Aorta (tissue), 5 donors: Measurements from ENCODE around the gene TBC1D16. TPM values are rescaled to one million over a fixed set of nuclear protein-coding genes. Genes with fewer than 3 reads are reported as not detected.
A peak's percentile ranks its signal among the peaks of the same experiment; 100 is the strongest.

Experiments
- ATAC-seq: fragments of 200-7000 bp; cut with Tn5 transposase; one replicate; pipeline ENCODE4 v1.9.1; 2022; ENCODE audit warnings: moderate library complexity; ENCODE audit not compliant: low FRiP score
- DNase-seq, 2 donors: peaks; one replicate each; pipeline ENCODE4 v3.0.0-alpha.2; 2020
- H3K27ac ChIP-seq, 2 donors: one replicate each; pipeline ENCODE4 v1.5.1; 2013; ENCODE audit warnings: low read length in 2 of 2, mild to moderate bottlenecking in 2 of 2, moderate library complexity in 2 of 2, control low read depth in 1 of 2, inconsistent platforms in 1 of 2, low read depth in 1 of 2
- H3K27me3 ChIP-seq, 2 donors: one replicate each; pipeline ENCODE4 v1.6.1; 2013; ENCODE audit warnings: control low read depth in 1 of 2, low read length in 1 of 2, mild to moderate bottlenecking in 1 of 2, moderate library complexity in 1 of 2; ENCODE audit not compliant: insufficient read depth in 2 of 2, control insufficient read depth in 1 of 2
- H3K36me3 ChIP-seq, 2 donors: one replicate each; pipeline ENCODE4 v1.6.1; 2013; ENCODE audit warnings: control low read depth in 1 of 2, low read length in 1 of 2, mild to moderate bottlenecking in 1 of 2; ENCODE audit not compliant: insufficient read depth in 2 of 2, control insufficient read depth in 1 of 2
- H3K4me1 ChIP-seq, 2 donors: one replicate each; pipeline ENCODE4 v1.6.1; 2013; ENCODE audit warnings: low read length in 2 of 2, control low read depth in 1 of 2, mild to moderate bottlenecking in 1 of 2, moderate library complexity in 1 of 2; ENCODE audit not compliant: insufficient read depth in 2 of 2, control insufficient read depth in 1 of 2
- H3K4me3 ChIP-seq, 2 donors: one replicate each; pipeline ENCODE4 v1.5.1; 2013; ENCODE audit warnings: low read length in 2 of 2, control low read depth in 1 of 2, mild to moderate bottlenecking in 1 of 2
- H3K9me3 ChIP-seq: one replicate; pipeline ENCODE4 v1.6.1; 2013; ENCODE audit warnings: mild to moderate bottlenecking, low read length; ENCODE audit not compliant: control insufficient read depth
- WGBS, 2 donors: extraction: QIAGEN DNeasy Blood & Tissue Kit; methylation state at CpG; one replicate each; pipeline ENCODE4 v1.1.7; 2013; 5-methylcytosine and 5-hydroxymethylcytosine counted together
- intact Hi-C, 2 donors: fragments of 100-400 bp; cut with DNase I; formaldehyde crosslinking; loops; one replicate each; pipeline versions ENCODE4 v1.14.2 to v1.15.0; 2022
- polyA plus RNA-seq, 2 donors: library from polyadenylated mRNA; stranded (reverse); fragments of 200-250 nt; gene quantifications; one replicate each; pipeline ENCODE4 v1.2.3, GENCODE V29; 2013
- total RNA-seq, 2 donors: library from RNA; stranded (reverse); fragmentation: NEBNext Ultra II Directional; extraction: Animal tissue kit (Norgen Biotek cat#: 25700); gene quantifications; one replicate each; pipeline ENCODE4 v1.2.1, GENCODE V29; 2021
- donor health status: healthy with polysubstance abuse.
- donor health status: Bipolar disorder and iron deficiency.
- donor health status: DM: no; HTN: no; CAD: no.
- donor health status: DM: no; HTN: no; CAD: no.
- donor health status: DM: yes; HTN: yes; CAD: no.

Gene TBC1D16
- total and polyA plus RNA-seq, 4 donors = 6.4 to 43.6 (median 27.7) TPM

DNA sequence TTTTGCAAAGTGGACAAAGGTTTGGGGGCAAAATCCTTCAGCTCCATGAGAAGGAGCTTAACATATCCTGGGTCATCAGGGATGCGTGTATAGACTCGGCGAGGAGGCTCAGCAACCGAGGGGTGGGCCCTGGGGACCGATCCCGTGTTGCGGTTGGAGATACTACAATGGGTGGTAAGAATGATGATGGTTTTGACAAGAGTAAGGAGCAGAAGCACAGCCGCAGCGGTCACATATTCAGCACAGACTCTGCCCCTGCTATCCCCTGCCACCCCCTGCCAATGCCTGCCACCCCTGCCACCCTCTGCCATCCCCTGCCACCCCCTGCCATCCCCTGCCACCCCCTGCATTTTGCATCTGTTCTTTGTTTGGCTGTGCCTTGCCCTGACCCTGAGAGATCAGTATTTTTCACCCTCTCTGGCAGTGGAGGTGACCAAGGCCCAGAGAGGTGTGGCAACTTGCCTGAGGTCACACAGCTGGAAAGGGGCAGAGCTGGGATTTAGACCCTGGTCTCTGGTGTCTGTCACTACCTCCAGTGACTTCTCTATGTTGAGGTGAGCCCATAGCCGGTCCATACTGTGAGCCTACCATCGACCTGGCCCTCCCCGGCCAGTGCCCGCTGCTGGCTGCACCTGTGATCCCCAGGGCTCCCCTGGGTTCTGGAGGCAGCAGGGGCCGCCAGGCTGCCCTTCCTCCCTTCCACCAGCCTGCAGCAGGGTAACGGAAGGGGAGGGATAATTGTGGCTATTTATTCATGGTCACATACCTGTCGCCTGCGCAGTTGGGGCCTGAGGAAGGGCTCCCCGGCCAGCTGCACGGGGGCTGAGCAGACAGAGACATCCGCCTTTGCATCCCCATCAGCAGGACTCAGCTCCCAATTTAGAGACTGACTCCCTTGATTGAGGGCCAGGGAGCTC is 121.5 kb downstream of the TBC1D16 start:
- DNase-seq = peak in 1 of 2 donors; percentile 48
- no peaks in the 10 kb centered on the region for H3K4me1 ChIP-seq
- intact Hi-C loops = no loop called here
- no peak for ATAC-seq
- no peaks in the 10 kb centered on the region for H3K9me3 ChIP-seq
- 85 to 89% methylated on average over 19 to 20 of the region's 20 CpGs for WGBS, 2 donors
- no peaks in the 10 kb centered on the region for H3K27me3 ChIP-seq
- H3K4me3 ChIP-seq = no peak overlapping the region
- H3K36me3 ChIP-seq = no peaks in the 10 kb centered on the region
- no peak overlapping the region for H3K27ac ChIP-seq

DNA sequence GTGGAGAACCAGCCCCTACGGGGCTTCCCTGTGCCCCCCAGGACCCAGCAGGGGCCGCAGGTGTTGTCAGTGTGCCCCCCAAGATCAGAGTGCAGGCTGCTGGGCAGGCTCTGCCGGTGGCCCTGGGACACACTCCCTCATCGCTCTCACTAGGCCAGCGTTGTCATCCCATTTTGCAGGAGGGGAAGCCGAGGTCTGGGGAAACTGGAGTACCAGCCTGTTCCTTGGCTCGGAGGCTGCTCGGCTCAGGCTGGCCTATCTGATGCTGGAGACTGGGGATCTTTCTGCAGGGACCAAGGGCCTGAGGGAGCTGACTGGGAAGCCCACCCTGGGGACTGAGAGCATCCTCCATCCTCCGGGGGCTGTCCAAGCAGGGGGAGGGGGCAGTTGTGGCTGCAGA is 122.2 kb downstream of the TBC1D16 start:
- no peaks in the 10 kb centered on the region for H3K4me1 ChIP-seq
- no peaks in the 10 kb centered on the region for H3K27me3 ChIP-seq
- intact Hi-C loops = no loop called here
- ATAC-seq (no peak), DNase-seq (peak in 1 of 2 donors; percentile 55)
- no peaks in the 10 kb centered on the region for H3K9me3 ChIP-seq
- H3K4me3 ChIP-seq = no peak overlapping the region
- 92 to 93% methylated on average over 9 of the region's 9 CpGs for WGBS, 2 donors
- H3K27ac ChIP-seq = no peak overlapping the region
- H3K36me3 ChIP-seq = no peaks in the 10 kb centered on the region

DNA sequence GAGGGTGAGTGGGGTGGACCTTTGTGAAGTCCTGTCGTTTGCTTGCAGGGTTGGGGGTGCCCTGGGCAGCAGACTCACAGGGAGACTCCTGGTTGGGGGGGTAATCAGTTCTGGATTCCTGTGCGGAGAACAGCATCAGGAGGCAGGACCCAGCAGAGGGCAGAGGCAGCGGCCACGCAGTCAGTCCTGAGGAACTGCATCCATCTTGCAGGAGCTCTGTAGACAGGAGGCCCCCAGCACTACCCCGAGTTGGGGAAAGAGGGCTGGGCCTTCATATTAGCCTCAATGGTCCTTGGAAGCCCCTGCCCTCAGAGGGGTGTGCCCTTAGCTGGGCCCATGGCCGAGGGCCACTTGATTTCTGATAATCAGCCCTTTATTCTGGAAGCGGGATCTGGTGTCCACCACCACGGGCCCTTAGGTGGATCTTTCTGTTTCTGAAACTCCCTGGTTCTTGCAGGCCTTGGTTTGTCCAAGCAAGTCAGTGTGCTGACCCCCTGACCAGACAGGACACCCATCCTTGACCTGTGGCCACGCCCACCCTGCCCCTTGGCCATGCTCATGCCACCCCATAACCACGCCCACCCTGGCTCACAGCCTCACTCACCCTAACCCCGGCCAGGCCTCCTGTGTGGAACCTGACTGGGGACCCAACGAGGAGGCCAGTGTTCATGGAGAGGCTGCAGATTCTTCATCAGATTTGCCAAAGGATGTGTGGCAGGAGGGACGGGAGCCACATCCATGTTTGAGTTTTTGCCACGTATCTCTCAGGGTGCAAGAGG is 122.9 kb downstream of the TBC1D16 start:
- ATAC-seq = no peak
- intact Hi-C loops = no loop called here
- Histone ChIP-seq H3K4me1 (no peaks in the 10 kb centered on the region), H3K36me3 (no peaks in the 10 kb centered on the region), H3K4me3 (no peak overlapping the region), H3K9me3 (no peaks in the 10 kb centered on the region), H3K27me3 (no peaks in the 10 kb centered on the region), H3K27ac (no peak overlapping the region)
- DNase-seq = peak in 1 of 2 donors; percentile 60
- 92 to 94% methylated on average over 14 of the region's 14 CpGs for WGBS, 2 donors

DNA sequence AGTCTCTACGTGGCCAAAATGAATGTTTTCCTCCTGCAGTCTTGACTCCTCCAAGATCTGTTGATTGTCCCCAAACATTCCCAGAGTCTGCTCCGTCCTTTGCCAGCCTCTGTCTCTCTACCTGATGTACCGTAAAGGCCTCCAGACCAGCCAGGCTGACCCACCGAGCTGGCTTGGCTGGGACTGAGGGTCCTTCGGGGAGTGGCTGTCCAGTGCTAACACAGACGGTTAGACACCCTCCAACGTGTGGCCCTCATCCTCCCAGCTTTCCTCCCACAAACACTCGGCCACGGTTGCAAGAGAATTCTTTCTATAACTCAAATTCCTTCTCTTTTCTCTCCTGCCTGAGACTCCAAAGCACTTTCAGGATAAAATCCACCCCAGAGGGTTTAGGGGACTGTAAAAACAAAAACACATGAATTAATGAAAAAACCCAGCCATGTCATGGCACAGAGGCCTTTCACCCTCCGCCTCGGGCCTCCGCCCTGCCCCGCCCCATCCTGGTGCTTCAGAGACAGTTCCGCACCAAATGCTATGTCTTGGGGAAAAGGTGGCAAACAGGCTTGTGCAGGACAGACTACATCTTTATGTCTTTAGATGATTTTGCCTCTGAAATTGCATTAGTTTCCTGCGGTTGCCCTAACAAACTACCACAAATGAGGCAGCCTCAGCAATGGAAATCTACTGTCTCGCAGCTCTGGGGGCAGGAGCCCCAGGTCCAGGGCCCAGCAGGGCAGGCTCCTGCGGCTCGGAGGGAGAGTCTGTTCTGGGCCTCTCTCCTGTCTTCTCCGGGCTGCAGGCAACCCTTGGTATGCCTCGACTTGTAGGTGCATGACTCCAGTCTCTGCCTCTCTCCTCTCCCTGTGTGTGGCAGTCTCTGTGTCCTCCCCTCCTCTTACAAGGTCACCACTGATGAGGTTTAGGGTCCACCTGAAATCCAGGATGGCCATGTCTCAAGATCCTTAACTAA is 124.0 kb downstream of the TBC1D16 start:
- peak in 1 of 2 donors; percentile 54 for DNase-seq
- H3K27me3 ChIP-seq = no peaks in the 10 kb centered on the region
- 87% methylated on average over 20 of the region's 20 CpGs for WGBS, 2 donors
- H3K4me1 ChIP-seq = no peaks in the 10 kb centered on the region
- intact Hi-C loops = no loop called here
- H3K36me3 ChIP-seq = no peaks in the 10 kb centered on the region
- no peak for ATAC-seq
- H3K27ac ChIP-seq = no peak overlapping the region
- H3K9me3 ChIP-seq = no peaks in the 10 kb centered on the region
- no peak overlapping the region for H3K4me3 ChIP-seq

DNA sequence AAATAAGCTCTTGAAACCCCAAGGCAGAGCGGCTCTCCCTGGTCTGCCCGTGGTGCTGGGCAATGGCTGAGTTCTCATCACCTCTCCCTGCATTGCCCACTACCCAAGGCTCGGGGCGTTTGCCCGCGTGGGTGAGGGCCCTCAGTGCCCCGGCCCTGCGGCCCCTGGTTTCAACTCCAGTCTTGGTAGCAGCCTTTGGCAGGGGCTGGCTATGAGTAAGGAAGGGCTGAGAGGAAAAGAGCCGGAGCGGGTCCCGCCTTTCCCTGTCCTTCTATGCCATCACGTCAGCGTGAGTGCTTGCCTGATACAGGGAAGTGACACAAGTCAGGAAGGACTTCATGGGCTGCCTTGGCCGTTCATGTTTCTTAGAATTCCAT is 124.7 kb downstream of the TBC1D16 start:
- Histone ChIP-seq H3K27ac (no peak overlapping the region), H3K4me3 (no peak overlapping the region), H3K9me3 (no peaks in the 10 kb centered on the region), H3K4me1 (no peaks in the 10 kb centered on the region), H3K27me3 (no peaks in the 10 kb centered on the region), H3K36me3 (no peaks in the 10 kb centered on the region)
- DNase-seq (peak in 1 of 2 donors; percentile 52), ATAC-seq (no peak)
- intact Hi-C loops = no loop called here
- WGBS, 2 donors = 76 to 79% methylated on average over 14 of the region's 14 CpGs

DNA sequence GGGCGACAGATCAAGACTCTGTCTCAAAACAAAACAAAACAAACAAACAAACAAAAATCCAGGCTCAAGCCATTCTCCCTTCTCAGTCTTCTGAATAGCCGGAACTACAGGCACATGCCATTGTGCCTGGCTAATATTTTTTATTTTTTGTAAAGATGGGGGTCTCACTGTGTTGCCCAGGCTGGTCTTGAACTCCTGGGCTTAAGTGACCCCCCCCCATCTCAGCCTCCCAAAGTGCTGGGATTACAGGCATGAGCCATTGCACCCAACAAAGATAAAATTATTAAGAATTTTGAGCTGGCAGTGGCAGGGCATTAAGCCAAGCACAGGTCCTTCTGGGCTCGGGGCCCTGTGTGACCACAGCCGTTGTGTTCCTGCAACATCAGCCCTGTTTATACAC is 126.6 kb downstream of the TBC1D16 start:
- Histone ChIP-seq H3K27ac (no peak overlapping the region), H3K27me3 (peaks cover 0 to 1% of the 10 kb centered on the region in 2 donors), H3K4me1 (no peaks in the 10 kb centered on the region), H3K9me3 (no peaks in the 10 kb centered on the region), H3K4me3 (no peak overlapping the region), H3K36me3 (no peaks in the 10 kb centered on the region)
- DNase-seq (peak in 1 of 2 donors; percentile 4), ATAC-seq (no peak)
- intact Hi-C loops = no loop called here
- 36% methylated on average over 4 of the region's 4 CpGs for WGBS, 2 donors

DNA sequence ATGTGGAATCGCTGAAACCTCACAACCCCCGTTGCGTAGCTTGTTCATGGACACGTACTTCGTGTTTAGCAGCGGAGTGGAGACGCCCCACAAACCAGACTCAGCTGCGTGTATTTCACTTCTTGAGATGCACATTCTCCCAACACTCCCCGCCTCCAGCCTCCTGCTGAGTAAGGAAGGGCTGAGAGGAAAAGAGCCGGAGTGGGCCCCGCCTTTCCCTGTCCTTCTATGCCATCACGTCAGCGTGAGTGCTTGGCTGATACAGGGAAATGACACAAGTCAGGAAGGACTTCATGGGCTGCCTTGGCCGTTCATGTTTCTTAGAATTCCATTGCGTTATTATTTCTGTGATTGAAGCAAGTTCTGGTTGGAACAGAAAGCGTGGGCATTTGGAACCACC is 127.8 kb downstream of the TBC1D16 start:
- intact Hi-C loops = no loop called here
- ATAC-seq = peak; percentile 47
- H3K27ac ChIP-seq = no peak overlapping the region
- peak in 1 of 2 donors; percentile 73 for DNase-seq
- 37 to 42% methylated on average over 16 of the region's 16 CpGs for WGBS, 2 donors
- peaks cover 0 to 3% of the 10 kb centered on the region in 2 donors for H3K27me3 ChIP-seq
- no peak overlapping the region for H3K4me3 ChIP-seq
- no peaks in the 10 kb centered on the region for H3K4me1 ChIP-seq
- no peaks in the 10 kb centered on the region for H3K9me3 ChIP-seq
- H3K36me3 ChIP-seq = no peaks in the 10 kb centered on the region

DNA sequence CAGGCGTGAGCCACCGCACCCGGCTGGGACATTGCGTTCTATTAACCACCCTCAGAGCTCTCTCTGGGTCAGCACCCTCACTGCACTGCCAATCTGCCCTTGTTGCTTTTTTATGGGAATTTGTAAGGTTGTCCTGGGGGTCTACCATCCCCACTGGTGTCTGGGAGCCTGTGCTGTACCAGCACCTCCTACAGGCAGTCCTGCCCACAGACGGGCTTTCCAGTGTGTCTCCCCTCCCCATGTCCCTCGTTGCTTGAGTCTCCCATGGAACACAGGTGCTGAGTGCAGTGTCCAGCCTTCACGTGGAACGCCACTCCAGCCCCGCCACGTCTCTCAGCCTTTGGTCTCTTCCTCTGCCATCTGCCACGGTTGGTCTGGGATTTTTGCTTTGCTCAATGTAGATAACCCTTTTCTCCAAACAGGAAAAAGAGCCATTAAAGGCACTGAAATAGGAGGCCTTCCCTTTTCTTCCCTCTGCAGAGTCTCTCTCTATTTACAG is 128.4 kb downstream of the TBC1D16 start:
- Histone ChIP-seq H3K27me3 (peaks cover 0 to 3% of the 10 kb centered on the region in 2 donors), H3K4me3 (no peak overlapping the region), H3K4me1 (no peaks in the 10 kb centered on the region), H3K27ac (no peak overlapping the region), H3K9me3 (no peaks in the 10 kb centered on the region), H3K36me3 (no peaks in the 10 kb centered on the region)
- intact Hi-C loops = no loop called here
- DNase-seq = peak in 1 of 2 donors; percentile 49
- WGBS, 2 donors = 80 to 85% methylated on average over 11 of the region's 11 CpGs
- ATAC-seq = no peak
